Measurements from ENCODE around the gene C13orf42.
"Not testable (repeated sequence)": the region's sequence is repeated elsewhere in the genome, so short reads cannot be mapped to it uniquely, and the experiment has no call there.

C13orf42 gene

GRCh38 chr13:51097353-51098043, 13.6 kb downstream of the C13orf42 start:
- Histone ChIP-seq H3K27ac (ENCODE audit: insufficient read depth, low read length, poor library complexity, severe bottlenecking) (no peak overlapping the region), H3K4me3 (ENCODE audit: insufficient read depth, low read depth, low read length, poor library complexity, severe bottlenecking) (no peak overlapping the region), H3K27me3 (replicated peaks; ENCODE audit: control insufficient read depth, insufficient read depth, low read length, poor library complexity, severe bottlenecking) (peaks cover 7% of the 10 kb centered on the region), H3K4me1 (ENCODE audit: control insufficient read depth, insufficient read depth, low read length, poor library complexity, severe bottlenecking) (no peaks in the 10 kb centered on the region), H3K9me3 (ENCODE audit: control insufficient read depth, low read length) (no peaks in the 10 kb centered on the region), H3K36me3 (ENCODE audit: control insufficient read depth, insufficient read depth, low read length) (no peaks in the 10 kb centered on the region)
- no peak for DNase-seq

GRCh38 chr13:51096131-51096530, 14.9 kb downstream of the C13orf42 start:
- H3K4me1 ChIP-seq (ENCODE audit: control insufficient read depth, insufficient read depth, low read length, poor library complexity, severe bottlenecking), result no peaks in the 10 kb centered on the region
- DNase-seq, result no peak
- no peak overlapping the region for H3K27ac ChIP-seq (ENCODE audit: insufficient read depth, low read length, poor library complexity, severe bottlenecking)
- peaks cover 7% of the 10 kb centered on the region for H3K27me3 ChIP-seq (replicated peaks; ENCODE audit: control insufficient read depth, insufficient read depth, low read length, poor library complexity, severe bottlenecking)
- H3K9me3 ChIP-seq (ENCODE audit: control insufficient read depth, low read length), result no peaks in the 10 kb centered on the region
- no peaks in the 10 kb centered on the region for H3K36me3 ChIP-seq (ENCODE audit: control insufficient read depth, insufficient read depth, low read length)
- no peak overlapping the region for H3K4me3 ChIP-seq (ENCODE audit: insufficient read depth, low read depth, low read length, poor library complexity, severe bottlenecking)

GRCh38 chr13:51093574-51093973, 17.5 kb downstream of the C13orf42 start:
- H3K27ac ChIP-seq (ENCODE audit: insufficient read depth, low read length, poor library complexity, severe bottlenecking), result no peak overlapping the region
- H3K27me3 ChIP-seq (replicated peaks; ENCODE audit: control insufficient read depth, insufficient read depth, low read length, poor library complexity, severe bottlenecking), result no peaks in the 10 kb centered on the region
- DNase-seq, result no peak

GRCh38 chr13:51091839-51092238, 19.2 kb downstream of the C13orf42 start:
- Histone ChIP-seq H3K27ac (ENCODE audit: insufficient read depth, low read length, poor library complexity, severe bottlenecking) (no peak overlapping the region), H3K27me3 (replicated peaks; ENCODE audit: control insufficient read depth, insufficient read depth, low read length, poor library complexity, severe bottlenecking) (no peaks in the 10 kb centered on the region), H3K4me1 (ENCODE audit: control insufficient read depth, insufficient read depth, low read length, poor library complexity, severe bottlenecking) (no peaks in the 10 kb centered on the region), H3K4me3 (ENCODE audit: insufficient read depth, low read depth, low read length, poor library complexity, severe bottlenecking) (no peak overlapping the region), H3K9me3 (ENCODE audit: control insufficient read depth, low read length) (no peaks in the 10 kb centered on the region), H3K36me3 (ENCODE audit: control insufficient read depth, insufficient read depth, low read length) (no peaks in the 10 kb centered on the region)
- no peak for DNase-seq

More at GRCh38 chr13:51093574-51093973, 17.5 kb downstream of the C13orf42 start:
- Histone ChIP-seq H3K4me1 (ENCODE audit: control insufficient read depth, insufficient read depth, low read length, poor library complexity, severe bottlenecking) (no peaks in the 10 kb centered on the region), H3K9me3 (ENCODE audit: control insufficient read depth, low read length) (no peaks in the 10 kb centered on the region), H3K4me3 (ENCODE audit: insufficient read depth, low read depth, low read length, poor library complexity, severe bottlenecking) (no peak overlapping the region), H3K36me3 (ENCODE audit: control insufficient read depth, insufficient read depth, low read length) (no peaks in the 10 kb centered on the region)

- Histone ChIP-seq H3K4me1 (ENCODE audit: control insufficient read depth, insufficient read depth, low read length, poor library complexity, severe bottlenecking) (no peaks in the 10 kb centered on the region), H3K36me3 (ENCODE audit: control insufficient read depth, insufficient read depth, low read length) (no peaks in the 10 kb centered on the region), H3K4me3 (ENCODE audit: insufficient read depth, low read depth, low read length, poor library complexity, severe bottlenecking) (no peak overlapping the region), H3K27ac (ENCODE audit: insufficient read depth, low read length, poor library complexity, severe bottlenecking) (no peak overlapping the region), H3K9me3 (ENCODE audit: control insufficient read depth, low read length) (no peaks in the 10 kb centered on the region), H3K27me3 (replicated peaks; ENCODE audit: control insufficient read depth, insufficient read depth, low read length, poor library complexity, severe bottlenecking) (no peaks in the 10 kb centered on the region)
- DNase-seq, result no peak
Measured at GRCh38 chr13:51083706-51084105, 27.4 kb downstream of the C13orf42 start.

- not testable (repeated sequence) for H3K36me3 ChIP-seq (ENCODE audit: control insufficient read depth, insufficient read depth, low read length); H3K4me3 ChIP-seq (ENCODE audit: insufficient read depth, low read depth, low read length, poor library complexity, severe bottlenecking); H3K9me3 ChIP-seq (ENCODE audit: control insufficient read depth, low read length); H3K27ac ChIP-seq (ENCODE audit: insufficient read depth, low read length, poor library complexity, severe bottlenecking); H3K27me3 ChIP-seq (replicated peaks; ENCODE audit: control insufficient read depth, insufficient read depth, low read length, poor library complexity, severe bottlenecking); DNase-seq; H3K4me1 ChIP-seq (ENCODE audit: control insufficient read depth, insufficient read depth, low read length, poor library complexity, severe bottlenecking)
Measured at GRCh38 chr13:51080478-51081065, 30.5 kb downstream of the C13orf42 start.

- no peak for DNase-seq
- H3K4me1 ChIP-seq (ENCODE audit: control insufficient read depth, insufficient read depth, low read length, poor library complexity, severe bottlenecking), result no peaks in the 10 kb centered on the region
- no peaks in the 10 kb centered on the region for H3K36me3 ChIP-seq (ENCODE audit: control insufficient read depth, insufficient read depth, low read length)
- no peaks in the 10 kb centered on the region for H3K9me3 ChIP-seq (ENCODE audit: control insufficient read depth, low read length)
- H3K27me3 ChIP-seq (replicated peaks; ENCODE audit: control insufficient read depth, insufficient read depth, low read length, poor library complexity, severe bottlenecking), result no peaks in the 10 kb centered on the region
- H3K27ac ChIP-seq (ENCODE audit: insufficient read depth, low read length, poor library complexity, severe bottlenecking), result no peak overlapping the region
- H3K4me3 ChIP-seq (ENCODE audit: insufficient read depth, low read depth, low read length, poor library complexity, severe bottlenecking), result no peak overlapping the region
Measured at GRCh38 chr13:51071493-51071892, 39.6 kb downstream of the C13orf42 start.

GRCh38 chr13:51070005-51070649, 40.9 kb downstream of the C13orf42 start:
- Histone ChIP-seq H3K27me3 (replicated peaks; ENCODE audit: control insufficient read depth, insufficient read depth, low read length, poor library complexity, severe bottlenecking) (no peaks in the 10 kb centered on the region), H3K36me3 (ENCODE audit: control insufficient read depth, insufficient read depth, low read length) (no peaks in the 10 kb centered on the region), H3K9me3 (ENCODE audit: control insufficient read depth, low read length) (no peaks in the 10 kb centered on the region), H3K4me3 (ENCODE audit: insufficient read depth, low read depth, low read length, poor library complexity, severe bottlenecking) (no peak overlapping the region), H3K4me1 (ENCODE audit: control insufficient read depth, insufficient read depth, low read length, poor library complexity, severe bottlenecking) (no peaks in the 10 kb centered on the region), H3K27ac (ENCODE audit: insufficient read depth, low read length, poor library complexity, severe bottlenecking) (no peak overlapping the region)
- peak; percentile 32 to 58 (median 40) for DNase-seq

GRCh38 chr13:51068501-51068900, 42.6 kb downstream of the C13orf42 start:
- no peaks in the 10 kb centered on the region for H3K9me3 ChIP-seq (ENCODE audit: control insufficient read depth, low read length)
- no peak overlapping the region for H3K4me3 ChIP-seq (ENCODE audit: insufficient read depth, low read depth, low read length, poor library complexity, severe bottlenecking)
- no peaks in the 10 kb centered on the region for H3K27me3 ChIP-seq (replicated peaks; ENCODE audit: control insufficient read depth, insufficient read depth, low read length, poor library complexity, severe bottlenecking)
- H3K4me1 ChIP-seq (ENCODE audit: control insufficient read depth, insufficient read depth, low read length, poor library complexity, severe bottlenecking), result no peaks in the 10 kb centered on the region
- no peak for DNase-seq
- H3K27ac ChIP-seq (ENCODE audit: insufficient read depth, low read length, poor library complexity, severe bottlenecking), result no peak overlapping the region
- no peaks in the 10 kb centered on the region for H3K36me3 ChIP-seq (ENCODE audit: control insufficient read depth, insufficient read depth, low read length)

- H3K9me3 ChIP-seq (ENCODE audit: control insufficient read depth, low read length), result no peaks in the 10 kb centered on the region
- H3K4me3 ChIP-seq (ENCODE audit: insufficient read depth, low read depth, low read length, poor library complexity, severe bottlenecking), result no peak overlapping the region
- H3K4me1 ChIP-seq (ENCODE audit: control insufficient read depth, insufficient read depth, low read length, poor library complexity, severe bottlenecking), result no peaks in the 10 kb centered on the region
- no peaks in the 10 kb centered on the region for H3K27me3 ChIP-seq (replicated peaks; ENCODE audit: control insufficient read depth, insufficient read depth, low read length, poor library complexity, severe bottlenecking)
- no peaks in the 10 kb centered on the region for H3K36me3 ChIP-seq (ENCODE audit: control insufficient read depth, insufficient read depth, low read length)
- H3K27ac ChIP-seq (ENCODE audit: insufficient read depth, low read length, poor library complexity, severe bottlenecking), result no peak overlapping the region
- no peak for DNase-seq
Measured at GRCh38 chr13:51067706-51068105, 43.4 kb downstream of the C13orf42 start.

Measured in effector memory CD4-positive, alpha-beta T cell (primary cell).